Neural cell (in vitro differentiated cells): ENCODE data around the gene RUFY3. TPM values are rescaled to one million over a fixed set of nuclear protein-coding genes. Genes with fewer than 3 reads are reported as not detected.

Experiments
- H2AFZ ChIP-seq: fragments of 200-600, 300-800 bp; sonication (generic), shearing (Covaris generic); 2 replicates; pipeline ENCODE4 v1.6.0; 2014; ENCODE audit warnings: low read depth, mild to moderate bottlenecking, antibody characterized with exemption, low read length, moderate library complexity
- H3F3A ChIP-seq: fragments of 200-600 bp; shearing (Covaris generic); 2 replicates; pipeline ENCODE4 v1.6.1; 2016; ENCODE audit warnings: mild to moderate bottlenecking, moderate library complexity, mixed read lengths, antibody characterized with exemption, low read length; ENCODE audit not compliant: insufficient read depth, poor library complexity, severe bottlenecking
- H3K27ac ChIP-seq: fragments of 200-600, 300-800 bp; sonication (generic), shearing (Covaris generic); 2 replicates; pipeline ENCODE4 v1.5.1; 2014; ENCODE audit warnings: mild to moderate bottlenecking, low read length, moderate library complexity
- H3K27me3 ChIP-seq: fragments of 300-800, 200-600 bp; sonication (generic), shearing (Covaris generic); 2 replicates; pipeline ENCODE4 v1.6.0; 2014; ENCODE audit warnings: mild to moderate bottlenecking, low read depth, low read length, moderate library complexity; ENCODE audit not compliant: insufficient read depth
- H3K36me3 ChIP-seq: fragments of 300-800, 200-600 bp; sonication (generic), shearing (Covaris generic); 2 replicates; pipeline ENCODE4 v1.5.1; 2014; ENCODE audit warnings: mild to moderate bottlenecking, antibody characterized with exemption, low read length, moderate library complexity; ENCODE audit not compliant: insufficient read depth
- H3K4me2 ChIP-seq: fragments of 300-800, 200-600 bp; sonication (generic), shearing (Covaris generic); 2 replicates; pipeline ENCODE4 v1.6.0; 2014; ENCODE audit warnings: mild to moderate bottlenecking, low read length
- H3K4me3 ChIP-seq: fragments of 300-800, 200-600 bp; sonication (generic), shearing (Covaris generic); 2 replicates; pipeline ENCODE4 v1.5.1; 2014; ENCODE audit warnings: mild to moderate bottlenecking, low read length, moderate library complexity
- H3K79me2 ChIP-seq: fragments of 200-600 bp; shearing (Covaris generic); replicated peaks from 2 replicates; pipeline ENCODE4 v1.6.0; 2014; ENCODE audit warnings: mild to moderate bottlenecking, low read length, moderate library complexity; ENCODE audit not compliant: insufficient read depth
- H3K9ac ChIP-seq: fragments of 300-800, 200-600 bp; sonication (generic), shearing (Covaris generic); 2 replicates; pipeline ENCODE4 v1.6.1; 2016; ENCODE audit warnings: mild to moderate bottlenecking, low read length, mixed read lengths
- H3K9me2 ChIP-seq: fragments of 200-600 bp; shearing (Covaris generic); 2 replicates; pipeline ENCODE4 v1.6.1; 2016; ENCODE audit warnings: mild to moderate bottlenecking, low read length, mixed read lengths; ENCODE audit not compliant: insufficient read depth
- H3K9me3 ChIP-seq: fragments of 200-600, 300-800 bp; sonication (generic), shearing (Covaris generic); 2 replicates; pipeline ENCODE4 v1.6.1; 2016; ENCODE audit warnings: mild to moderate bottlenecking, mixed run types, low read length, moderate library complexity, mixed read lengths
- H4K20me1 ChIP-seq: fragments of 200-600 bp; shearing (Covaris generic); 2 replicates; pipeline ENCODE4 v1.6.1; 2016; ENCODE audit warnings: mild to moderate bottlenecking, mixed run types; ENCODE audit not compliant: insufficient read depth
- CTCF ChIP-seq: fragments of 450-650 bp; IDR thresholded peaks from 2 replicates; pipeline ENCODE4 v1.5.1; 2014; ENCODE audit warnings: antibody characterized with exemption, mild to moderate bottlenecking, moderate library complexity; ENCODE audit not compliant: poor library complexity, severe bottlenecking
- EP300 ChIP-seq: fragments of 450-650 bp; conservative IDR thresholded peaks from 2 replicates; pipeline ENCODE4 v1.6.1; 2014; ENCODE audit warnings: antibody characterized with exemption, mild to moderate bottlenecking, moderate library complexity; ENCODE audit not compliant: poor library complexity, severe bottlenecking
- EZH2 ChIP-seq: fragments of 200-600, 300-800 bp; shearing (Covaris generic), sonication (generic); IDR thresholded peaks from 2 replicates; pipeline ENCODE4 v1.6.1; 2014; ENCODE audit warnings: antibody characterized with exemption, low read length, borderline replicate concordance, mild to moderate bottlenecking; ENCODE audit not compliant: insufficient read depth, poor library complexity, severe bottlenecking
- MXI1 ChIP-seq: fragments of 450-650 bp; conservative IDR thresholded peaks from 2 replicates; pipeline ENCODE4 v1.6.1; 2014; ENCODE audit warnings: antibody characterized with exemption, mild to moderate bottlenecking; ENCODE audit not compliant: poor library complexity, severe bottlenecking
- POLR2AphosphoS5 ChIP-seq: IDR thresholded peaks from 2 replicates; pipeline ENCODE4 v1.6.1; 2012
- RAD21 ChIP-seq: fragments of 450-650 bp; conservative IDR thresholded peaks from 2 replicates; pipeline ENCODE4 v1.6.1; 2014; ENCODE audit warnings: antibody characterized with exemption, mild to moderate bottlenecking, moderate library complexity
- REST ChIP-seq: IDR thresholded peaks from 2 replicates; pipeline ENCODE4 v1.6.1; 2012; ENCODE audit warnings: borderline replicate concordance
- SMC3 ChIP-seq: fragments of 450-650 bp; conservative IDR thresholded peaks from 2 replicates; pipeline ENCODE4 v1.6.1; 2014; ENCODE audit warnings: antibody characterized with exemption, mild to moderate bottlenecking, moderate library complexity; ENCODE audit not compliant: poor library complexity
- TAF1 ChIP-seq: IDR thresholded peaks from 2 replicates; pipeline ENCODE4 v1.6.1; 2012; ENCODE audit warnings: low read depth
- polyA plus RNA-seq: library from polyadenylated mRNA; depleted of rRNA; stranded (reverse); fragments of >200 nt; gene quantifications from 2 replicates; pipeline ENCODE4 v1.2.3, GENCODE V29; 2014

RUFY3 gene
- polyA plus RNA-seq, 1 donor from 2014 or later = 414 TPM

- TF ChIP-seq RAD21 (no peak), EZH2 (no peak), SMC3 (no peak), TAF1 (no peak), CTCF (no peak)
- H2AFZ ChIP-seq = no peak overlapping the region
- no peak overlapping the region for H3K27ac ChIP-seq
- H3K9me3 ChIP-seq = no peaks in the 10 kb centered on the region
- no peak overlapping the region for H3K4me3 ChIP-seq
- no peaks in the 10 kb centered on the region for H3K79me2 ChIP-seq
- no peaks in the 10 kb centered on the region for H3K9me2 ChIP-seq
- peaks cover 25% of the 10 kb centered on the region for H3K36me3 ChIP-seq
- H3K9ac ChIP-seq = no peak overlapping the region
- peaks cover 3% of the 10 kb centered on the region for H3F3A ChIP-seq
- no peak overlapping the region for H3K4me2 ChIP-seq
- H4K20me1 ChIP-seq = no peaks in the 10 kb centered on the region
- no peaks in the 10 kb centered on the region for H3K27me3 ChIP-seq
Measured at GRCh38 chr4:70802928-70803580, 81.3 kb downstream of the RUFY3 start.

GRCh38 chr4:70808151-70808550 is 86.4 kb downstream of the RUFY3 start:
- Histone ChIP-seq H3K27me3 (no peaks in the 10 kb centered on the region), H2AFZ (no peak overlapping the region), H3K79me2 (no peaks in the 10 kb centered on the region), H3K9me3 (no peaks in the 10 kb centered on the region), H3K9ac (no peak overlapping the region), H3K4me2 (no peak overlapping the region), H4K20me1 (no peaks in the 10 kb centered on the region), H3K4me3 (no peak overlapping the region), H3K36me3 (peaks cover 9% of the 10 kb centered on the region), H3K27ac (no peak overlapping the region), H3K9me2 (no peaks in the 10 kb centered on the region), H3F3A (no peaks in the 10 kb centered on the region)
- TF ChIP-seq CTCF = no peak
- no peak for TF ChIP-seq EP300
- TF ChIP-seq POLR2AphosphoS5 = no peak
- TF ChIP-seq TAF1 = no peak
- no peak for TF ChIP-seq REST
- no peak for TF ChIP-seq RAD21
- no peak for TF ChIP-seq EZH2
- no peak for TF ChIP-seq MXI1
- TF ChIP-seq SMC3 = no peak
